ENCODE data around the gene RAPGEF6.
"Not testable (repeated sequence)": the region's sequence is repeated elsewhere in the genome, so short reads cannot be mapped to it uniquely, and the experiment has no call there.

The RAPGEF6 gene, protein sequence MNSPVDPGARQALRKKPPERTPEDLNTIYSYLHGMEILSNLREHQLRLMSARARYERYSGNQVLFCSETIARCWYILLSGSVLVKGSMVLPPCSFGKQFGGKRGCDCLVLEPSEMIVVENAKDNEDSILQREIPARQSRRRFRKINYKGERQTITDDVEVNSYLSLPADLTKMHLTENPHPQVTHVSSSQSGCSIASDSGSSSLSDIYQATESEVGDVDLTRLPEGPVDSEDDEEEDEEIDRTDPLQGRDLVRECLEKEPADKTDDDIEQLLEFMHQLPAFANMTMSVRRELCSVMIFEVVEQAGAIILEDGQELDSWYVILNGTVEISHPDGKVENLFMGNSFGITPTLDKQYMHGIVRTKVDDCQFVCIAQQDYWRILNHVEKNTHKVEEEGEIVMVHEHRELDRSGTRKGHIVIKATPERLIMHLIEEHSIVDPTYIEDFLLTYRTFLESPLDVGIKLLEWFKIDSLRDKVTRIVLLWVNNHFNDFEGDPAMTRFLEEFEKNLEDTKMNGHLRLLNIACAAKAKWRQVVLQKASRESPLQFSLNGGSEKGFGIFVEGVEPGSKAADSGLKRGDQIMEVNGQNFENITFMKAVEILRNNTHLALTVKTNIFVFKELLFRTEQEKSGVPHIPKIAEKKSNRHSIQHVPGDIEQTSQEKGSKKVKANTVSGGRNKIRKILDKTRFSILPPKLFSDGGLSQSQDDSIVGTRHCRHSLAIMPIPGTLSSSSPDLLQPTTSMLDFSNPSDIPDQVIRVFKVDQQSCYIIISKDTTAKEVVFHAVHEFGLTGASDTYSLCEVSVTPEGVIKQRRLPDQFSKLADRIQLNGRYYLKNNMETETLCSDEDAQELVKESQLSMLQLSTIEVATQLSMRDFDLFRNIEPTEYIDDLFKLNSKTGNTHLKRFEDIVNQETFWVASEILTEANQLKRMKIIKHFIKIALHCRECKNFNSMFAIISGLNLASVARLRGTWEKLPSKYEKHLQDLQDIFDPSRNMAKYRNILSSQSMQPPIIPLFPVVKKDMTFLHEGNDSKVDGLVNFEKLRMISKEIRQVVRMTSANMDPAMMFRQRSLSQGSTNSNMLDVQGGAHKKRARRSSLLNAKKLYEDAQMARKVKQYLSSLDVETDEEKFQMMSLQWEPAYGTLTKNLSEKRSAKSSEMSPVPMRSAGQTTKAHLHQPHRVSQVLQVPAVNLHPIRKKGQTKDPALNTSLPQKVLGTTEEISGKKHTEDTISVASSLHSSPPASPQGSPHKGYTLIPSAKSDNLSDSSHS (N-terminal part only)

DNA sequence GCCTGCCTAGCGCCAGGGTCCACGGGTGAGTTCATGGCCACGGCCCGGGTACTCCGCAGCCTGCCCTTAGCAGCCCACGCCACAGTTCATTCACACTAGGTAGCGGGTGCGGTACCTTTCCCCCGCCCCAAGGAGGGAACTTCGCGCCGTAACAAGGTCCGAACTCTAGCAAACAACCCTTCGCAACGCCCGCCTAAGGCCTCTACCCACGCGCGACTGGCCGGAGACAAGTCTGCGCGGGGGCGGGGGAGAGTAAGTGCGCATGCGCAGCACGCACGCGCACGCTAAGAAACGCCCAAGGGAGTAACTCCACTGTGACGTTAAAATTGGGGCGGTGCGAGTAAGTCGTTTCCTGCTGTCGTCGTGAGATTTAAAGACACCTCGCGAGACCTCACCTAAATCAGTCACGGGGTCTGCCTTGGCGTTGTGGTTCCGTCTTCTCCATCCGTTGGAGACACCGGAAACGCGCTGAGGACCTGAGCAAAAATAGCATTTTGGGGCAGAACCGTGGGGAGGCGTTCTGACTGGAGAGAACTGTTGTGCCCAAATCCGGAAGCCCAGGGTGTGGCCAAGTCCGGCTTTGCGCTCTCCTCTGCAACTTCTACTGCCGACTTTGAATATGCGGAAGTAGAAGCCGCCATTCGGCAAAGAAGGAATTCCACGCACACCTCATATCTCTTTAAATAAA, at the start of gene RAPGEF6:
TSS of gene RAPGEF6 (minus strand) at position 234 of the 688 bp plus-strand sequence. CDS start at position 35, 199 bp downstream.
- DNase-seq: peak; percentile 93

DNA sequence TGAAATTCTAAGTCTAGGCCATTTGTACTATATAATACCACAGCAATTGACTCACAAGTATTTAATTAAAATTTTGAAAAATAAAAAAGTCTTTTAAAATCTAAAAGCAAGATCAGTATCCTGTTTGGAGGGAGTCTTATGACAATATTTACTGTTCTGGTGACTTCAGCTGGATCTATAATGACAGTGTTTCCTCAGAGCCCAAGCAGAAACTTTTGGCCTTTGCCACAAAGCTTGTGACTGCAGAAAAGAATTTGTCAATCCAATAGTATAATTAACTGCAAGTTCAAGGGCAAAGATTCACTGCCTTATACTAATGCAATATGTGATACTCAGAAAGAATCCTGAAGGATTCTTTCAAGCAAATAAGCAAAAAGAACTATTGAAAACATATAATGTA, 49.6 kb upstream of the RAPGEF6 start:
- no peak for DNase-seq

- no peak for DNase-seq
Observed at GRCh38 chr5:131684051-131684450, 49.0 kb upstream of the RAPGEF6 start.

GRCh38 chr5:131682826-131683225, 47.8 kb upstream of the RAPGEF6 start:
- no peak for DNase-seq

- DNase-seq: no peak
Observed at GRCh38 chr5:131682175-131682574, 47.1 kb upstream of the RAPGEF6 start.

DNA sequence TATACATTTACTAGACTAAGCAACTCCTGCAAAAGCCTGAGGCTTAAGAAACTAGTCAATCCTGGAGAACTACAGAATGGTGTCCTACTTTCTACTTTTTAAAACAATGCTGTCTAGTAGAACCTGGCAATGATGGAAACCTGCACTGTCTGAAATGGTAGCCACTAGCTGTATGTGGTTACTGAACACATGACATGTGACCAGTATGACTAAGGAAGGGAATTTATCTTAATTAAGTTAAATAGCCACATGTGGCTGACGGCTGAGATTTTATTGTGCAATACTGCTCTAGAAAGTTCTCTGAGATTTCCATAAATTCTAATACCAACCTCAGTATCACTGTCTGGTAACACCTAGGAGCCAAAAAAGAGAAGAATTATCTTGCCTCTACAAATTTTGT, 44.9 kb upstream of the RAPGEF6 start:
- no peak for DNase-seq

GRCh38 chr5:131678273-131678672, 43.2 kb upstream of the RAPGEF6 start:
- not testable (repeated sequence) for DNase-seq

DNA sequence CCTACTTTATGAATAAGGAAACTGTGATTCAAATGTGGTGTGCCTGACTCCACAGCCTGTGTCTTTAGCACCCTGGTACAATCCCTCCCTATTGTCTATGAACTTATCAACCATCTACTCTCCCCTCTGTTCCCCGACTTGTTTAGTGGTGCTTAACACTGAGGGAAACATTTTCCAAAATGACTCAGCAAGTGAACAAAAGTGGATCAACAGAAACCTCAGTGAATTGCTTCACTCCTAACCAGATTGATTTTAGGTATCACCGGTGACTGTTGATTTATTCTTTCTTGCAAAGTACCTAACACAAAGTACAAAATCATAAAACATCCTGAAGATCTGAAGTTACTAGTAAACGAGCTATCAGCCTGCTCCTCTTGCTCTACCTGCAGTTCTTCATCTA, 42.1 kb upstream of the RAPGEF6 start:
- DNase-seq: no peak

DNA sequence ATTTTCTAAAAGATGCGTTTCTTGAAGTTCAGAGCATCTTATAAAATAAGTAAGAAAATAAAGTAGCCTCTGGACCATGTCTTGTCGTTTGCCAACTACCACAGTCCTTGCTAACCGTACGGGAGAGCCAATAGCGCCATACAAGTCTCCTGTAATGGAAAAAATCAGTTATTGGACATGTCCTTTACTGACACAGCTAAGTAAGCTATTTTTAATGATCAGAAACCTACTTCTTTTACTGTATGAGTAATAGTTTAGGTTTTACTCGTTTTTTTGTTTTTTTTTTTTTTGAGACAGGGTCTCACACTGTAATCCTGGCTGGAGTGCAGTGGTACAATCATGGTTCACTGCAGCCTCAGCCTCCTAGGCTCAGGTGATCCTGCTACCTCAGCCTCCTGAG, 37.7 kb upstream of the RAPGEF6 start:
- no peak for DNase-seq

DNA sequence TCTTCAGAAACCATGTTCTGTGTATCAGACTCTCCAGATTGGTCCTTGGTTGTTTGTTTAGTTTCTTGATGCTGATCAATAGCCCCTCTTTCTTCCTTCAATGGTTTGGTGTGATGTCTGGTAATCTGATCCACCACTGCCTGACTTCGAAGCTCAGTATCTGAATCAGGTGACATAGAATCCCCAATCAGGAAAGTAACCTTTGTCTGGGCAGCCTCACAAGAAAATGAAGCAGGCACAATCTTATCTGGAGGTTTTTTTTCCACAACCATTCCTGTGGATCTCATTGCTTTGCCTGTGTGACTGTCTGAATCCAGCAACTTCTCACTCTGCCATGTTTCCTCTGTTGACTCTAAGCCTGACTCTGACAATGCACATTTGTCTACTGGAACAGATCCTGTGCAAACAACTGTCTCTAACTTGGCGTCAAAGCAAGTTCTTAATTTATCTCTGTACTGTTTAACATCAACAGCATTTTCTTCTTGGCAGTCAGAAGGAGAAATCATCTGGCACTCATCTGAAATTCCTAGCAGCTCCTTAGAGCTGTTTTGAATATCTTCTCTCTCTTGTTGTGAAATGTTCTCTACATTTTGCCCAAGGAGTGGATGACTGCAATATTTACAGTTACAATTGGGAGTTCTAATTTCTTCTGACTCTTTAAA, 37.1 kb upstream of the RAPGEF6 start:
- DNase-seq: no peak

DNA sequence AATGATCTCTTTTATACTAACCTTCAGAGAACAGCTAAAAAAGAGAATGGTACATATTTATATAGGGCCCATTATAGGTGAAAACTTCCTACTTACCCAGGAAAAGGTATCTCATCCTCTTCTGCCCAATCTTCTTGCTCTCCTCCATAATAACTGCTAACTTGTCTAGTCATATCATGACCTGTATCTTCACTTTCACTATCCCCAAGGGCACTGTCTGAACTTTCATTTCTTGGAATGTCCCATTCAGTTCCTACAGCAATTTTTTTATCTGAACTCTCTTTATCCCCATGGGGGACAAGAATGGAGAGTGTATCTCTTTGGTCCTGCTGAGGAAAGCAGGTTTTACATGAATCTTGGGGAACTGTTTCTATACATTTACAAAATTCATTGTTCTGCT, 36.4 kb upstream of the RAPGEF6 start:
- no peak for DNase-seq

- DNase-seq: no peak
Observed at GRCh38 chr5:131664929-131665328, 29.9 kb upstream of the RAPGEF6 start.

GRCh38 chr5:131661933-131662332, 26.9 kb upstream of the RAPGEF6 start:
- DNase-seq: no peak

- no peak for DNase-seq
Observed at GRCh38 chr5:131659841-131660240, 24.8 kb upstream of the RAPGEF6 start.

DNA sequence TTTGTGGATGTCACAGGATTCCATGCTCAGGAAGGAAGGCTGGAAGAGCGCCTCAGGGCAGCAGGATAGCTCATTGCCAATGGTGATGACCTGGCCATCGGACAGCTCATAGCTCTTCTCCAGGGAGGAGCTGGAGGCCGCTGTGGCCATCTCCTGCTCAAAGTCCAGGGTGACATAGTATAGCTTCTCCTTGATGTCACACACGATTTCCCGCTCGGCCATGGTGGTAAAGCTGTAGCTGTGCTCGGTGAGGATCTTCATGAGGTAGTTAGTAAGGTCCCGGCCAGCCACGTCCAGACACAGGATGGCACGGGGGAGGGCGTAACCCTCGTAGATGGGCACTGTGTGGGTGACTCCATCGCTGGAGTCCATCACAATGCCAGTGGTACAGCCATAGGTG, 24.3 kb upstream of the RAPGEF6 start:
- no peak for DNase-seq

DNA sequence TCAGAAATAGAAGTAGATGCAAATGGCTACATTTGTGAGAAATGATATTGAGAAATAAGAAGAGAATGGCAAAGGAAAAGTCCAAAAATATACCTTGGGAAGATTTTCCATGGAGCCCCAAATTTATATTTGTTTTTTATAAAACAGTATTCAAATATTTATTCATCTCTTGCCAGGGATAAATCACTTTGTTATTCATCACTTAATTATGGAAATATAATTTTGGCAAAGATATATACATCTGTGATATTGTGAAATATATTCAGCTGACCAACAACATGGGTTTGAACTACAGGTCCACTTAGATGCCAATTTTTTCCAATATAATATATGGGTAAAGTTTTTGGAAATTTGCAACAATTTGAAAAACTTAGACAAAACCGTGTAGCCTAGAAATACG, 19.7 kb upstream of the RAPGEF6 start:
- no peak for DNase-seq

DNA sequence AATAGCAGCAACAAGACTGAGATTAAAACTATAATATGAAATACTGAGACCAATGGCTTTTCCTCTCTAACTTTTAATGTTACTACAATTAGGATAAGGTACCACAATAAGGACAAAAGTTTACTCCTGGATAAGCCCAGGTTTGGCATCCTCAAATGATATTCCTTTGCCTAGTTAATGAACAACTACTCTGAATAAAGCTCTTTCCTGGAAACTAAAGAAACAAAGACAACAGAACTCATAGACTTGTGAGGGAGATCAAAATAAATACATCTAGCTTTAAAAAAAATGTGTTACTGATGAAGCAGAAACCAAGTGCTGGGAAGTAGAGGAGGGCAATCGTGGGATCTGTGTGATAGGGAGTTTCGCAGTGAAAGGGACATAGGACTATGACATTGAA, 19.3 kb upstream of the RAPGEF6 start:
- DNase-seq: no peak

DNA sequence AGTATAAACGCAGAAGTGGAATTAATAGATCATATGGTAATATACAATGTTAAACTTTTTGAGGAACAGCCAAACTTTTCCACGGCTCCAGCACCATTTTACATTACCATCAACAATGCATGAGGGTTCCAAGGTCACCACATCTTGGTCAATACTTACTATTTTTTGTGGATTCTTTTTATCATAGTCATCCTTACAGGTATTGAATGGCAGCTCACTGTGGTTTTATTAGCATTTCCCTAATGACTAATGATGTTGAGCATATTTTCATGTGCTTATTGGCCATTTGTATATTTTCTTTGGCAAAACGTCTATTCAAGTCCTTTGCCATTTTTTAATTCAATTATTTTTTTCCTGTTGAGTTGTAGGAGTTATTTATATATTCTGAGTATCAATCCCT, 14.1 kb upstream of the RAPGEF6 start:
- no peak for DNase-seq

GRCh38 chr5:131647048-131647769, 12.2 kb upstream of the RAPGEF6 start:
- DNase-seq: no peak

DNA sequence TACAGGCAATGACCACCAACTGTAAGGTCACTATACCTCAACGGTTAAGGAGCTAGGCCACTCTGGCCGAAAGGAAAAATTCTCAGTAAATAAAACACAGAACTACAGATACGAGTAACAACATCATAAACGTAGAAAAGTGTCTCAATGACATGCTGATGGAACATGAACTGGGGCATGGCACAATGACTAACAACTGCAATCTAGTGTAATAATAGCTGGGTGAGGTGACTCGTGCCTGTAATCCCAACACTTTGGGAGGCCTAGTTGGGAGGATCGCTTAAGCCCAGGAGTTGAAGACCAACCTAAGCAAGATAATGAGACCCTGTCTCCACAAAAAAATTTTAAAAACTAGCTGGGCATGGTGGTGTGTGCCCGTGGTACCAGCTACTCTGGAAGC, 9.8 kb upstream of the RAPGEF6 start:
- no peak for DNase-seq

- no peak for DNase-seq
Observed at GRCh38 chr5:131644370-131644769, 9.3 kb upstream of the RAPGEF6 start.
